Hepatocyte (in vitro differentiated cells): ENCODE data around the gene ZNF888.
"Not testable (repeated sequence)": the region's sequence is repeated elsewhere in the genome, so short reads cannot be mapped to it uniquely, and the experiment has no call there.

Experiments used
- EZH2 ChIP-seq: fragments of 200-600 bp; sonication (generic); IDR thresholded peaks from 2 replicates; pipeline ENCODE4 v1.6.1; 2016; ENCODE audit warnings: antibody characterized with exemption, mild to moderate bottlenecking, borderline replicate concordance
- TF ChIP-seq, protein P1 (sequence below): fragments of 200-600 bp; sonication (generic); IDR thresholded peaks from 2 replicates; pipeline ENCODE4 v1.5.1; 2016; ENCODE audit warnings: antibody characterized with exemption, mild to moderate bottlenecking; ENCODE audit not compliant: poor library complexity

DNA sequence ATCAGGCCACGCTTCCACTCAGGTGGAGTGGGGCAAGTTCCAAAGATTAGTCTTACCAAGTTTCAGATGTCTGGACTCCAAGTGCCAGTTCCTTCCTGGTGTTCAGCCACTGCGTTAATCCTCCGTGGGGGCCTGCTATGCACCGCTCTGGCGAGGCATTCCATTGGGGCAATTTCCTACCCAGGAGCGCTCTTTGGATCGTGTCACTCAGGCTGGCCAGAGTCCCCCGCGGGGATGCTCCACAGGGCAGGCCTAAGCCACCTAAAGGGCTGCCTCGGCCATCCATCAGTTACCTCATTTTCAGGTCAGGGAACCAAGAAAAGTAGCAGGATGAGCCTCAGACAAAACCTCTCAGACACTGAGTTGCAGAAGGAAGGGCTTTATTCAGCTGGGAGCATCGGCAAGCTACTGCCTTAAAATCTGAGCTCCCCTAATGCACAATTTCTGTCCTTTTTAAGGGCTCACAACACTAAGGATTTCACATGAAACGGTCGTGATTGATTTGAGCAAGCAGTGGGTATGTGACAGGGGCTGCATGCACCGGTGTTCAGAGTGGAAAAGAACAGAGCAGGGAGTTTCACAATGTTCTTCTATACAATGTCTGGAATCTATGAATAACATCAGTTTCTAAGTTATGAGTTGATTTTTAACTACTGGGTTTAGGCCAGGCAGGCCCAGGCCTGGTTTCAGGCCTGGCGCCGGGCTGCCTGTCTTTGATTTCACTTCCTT, 19.0 kb downstream of the ZNF888 start:
- TF ChIP-seq, protein P1, sequence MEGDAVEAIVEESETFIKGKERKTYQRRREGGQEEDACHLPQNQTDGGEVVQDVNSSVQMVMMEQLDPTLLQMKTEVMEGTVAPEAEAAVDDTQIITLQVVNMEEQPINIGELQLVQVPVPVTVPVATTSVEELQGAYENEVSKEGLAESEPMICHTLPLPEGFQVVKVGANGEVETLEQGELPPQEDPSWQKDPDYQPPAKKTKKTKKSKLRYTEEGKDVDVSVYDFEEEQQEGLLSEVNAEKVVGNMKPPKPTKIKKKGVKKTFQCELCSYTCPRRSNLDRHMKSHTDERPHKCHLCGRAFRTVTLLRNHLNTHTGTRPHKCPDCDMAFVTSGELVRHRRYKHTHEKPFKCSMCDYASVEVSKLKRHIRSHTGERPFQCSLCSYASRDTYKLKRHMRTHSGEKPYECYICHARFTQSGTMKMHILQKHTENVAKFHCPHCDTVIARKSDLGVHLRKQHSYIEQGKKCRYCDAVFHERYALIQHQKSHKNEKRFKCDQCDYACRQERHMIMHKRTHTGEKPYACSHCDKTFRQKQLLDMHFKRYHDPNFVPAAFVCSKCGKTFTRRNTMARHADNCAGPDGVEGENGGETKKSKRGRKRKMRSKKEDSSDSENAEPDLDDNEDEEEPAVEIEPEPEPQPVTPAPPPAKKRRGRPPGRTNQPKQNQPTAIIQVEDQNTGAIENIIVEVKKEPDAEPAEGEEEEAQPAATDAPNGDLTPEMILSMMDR = not testable (repeated sequence)
- not testable (repeated sequence) for TF ChIP-seq EZH2
